K562 (cell line): ENCODE results near the gene DPM1. TPM values are rescaled to one million over a fixed set of nuclear protein-coding genes. Genes with fewer than 3 reads are reported as not detected.

Source experiments
- EHMT2 ChIP-seq: fragments of 450-650 bp; IDR thresholded peaks from 2 replicates; pipeline ENCODE4 v1.6.1; 2018; ENCODE audit warnings: antibody characterized with exemption
- KAT2B ChIP-seq: IDR thresholded peaks from one replicate; pipeline ENCODE4 v1.6.1; 2012; ENCODE audit warnings: low read depth, mild to moderate bottlenecking, control low read depth, inconsistent platforms, low read length, moderate library complexity
- MCM3 ChIP-seq: fragments of 450-650 bp; IDR thresholded peaks from 2 replicates; pipeline ENCODE4 v1.6.1; 2016
- MYC ChIP-seq, 2 experiments: fragments of 250-450 bp in 1 of 2; sonication (Bioruptor Pico) in 1 of 2; IDR thresholded peaks; 2 replicates each; pipeline versions ENCODE4 v1.5.1 to v1.6.1; 2012 to 2021; ENCODE audit warnings: low read depth in 2 of 2, borderline replicate concordance in 1 of 2, improper control_type of control experiment in 1 of 2, low read length in 1 of 2, mild to moderate bottlenecking in 1 of 2, moderate library complexity in 1 of 2
- SMARCA4 ChIP-seq: fragments of 450-650 bp; IDR thresholded peaks from 2 replicates; pipeline ENCODE4 v1.6.1; 2016
- ZNF77 ChIP-seq: fragments of 250-450 bp; sonication (Bioruptor Pico); IDR thresholded peaks from 2 replicates; pipeline ENCODE4 v1.5.0; 2020
- polyA plus RNA-seq, 8 experiments: library from polyadenylated mRNA; depleted of rRNA in 4 of 8; stranded (reverse) in 5 of 8; unstranded in 3 of 8; fragments of >200 nt; fragmentation: Nextera tagmentation in 2 of 8; fragmentation: Illumina TruSeq in 1 of 8; extraction: Ambion mirVana in 2 of 8; extraction: Trizol in 1 of 8; gene quantifications; 2 replicates each; pipeline versions ENCODE4 v1.2.1 to v1.2.3, GENCODE V29; 2011 to 2014; ENCODE audit warnings: inconsistent platforms in 1 of 8, missing spikeins in 1 of 8
- total RNA-seq, 7 experiments: library from RNA; depleted of rRNA in 6 of 7; stranded (reverse); fragments of >200 nt in 6 of 7; fragmentation: Illumina TruSeq in 2 of 7; extraction: Trizol in 2 of 7; gene quantifications; 2 replicates each; pipeline versions ENCODE4 v1.2.1 to v1.2.3, GENCODE V29; 2011 to 2021; ENCODE audit warnings: low replicate concordance in 1 of 7
- TF ChIP-seq, protein P1 (sequence below): IDR thresholded peaks from 3 replicates; pipeline ENCODE4 v1.6.1; 2011; ENCODE audit warnings: borderline replicate concordance, mild to moderate bottlenecking, moderate library complexity; ENCODE audit not compliant: insufficient read length; ENCODE audit errors: extremely low read depth
- TF ChIP-seq, protein P2 (sequence below), 2 experiments: fragments of 450-650 bp; conservative IDR thresholded peaks; 2 replicates each; pipeline ENCODE4 v1.6.1; 2017; ENCODE audit warnings: mild to moderate bottlenecking in 2 of 2, moderate library complexity in 2 of 2
- TF ChIP-seq, protein P3 (sequence below): fragments of 250-450 bp; sonication (Bioruptor Pico); IDR thresholded peaks from 2 replicates; pipeline ENCODE4 v1.4.0; 2020
- TF ChIP-seq, protein P4 (sequence below): fragments of 450-650 bp; IDR thresholded peaks from 2 replicates; pipeline ENCODE4 v1.6.1; 2014; ENCODE audit warnings: low read depth, mild to moderate bottlenecking, moderate library complexity, borderline replicate concordance

The DPM1 gene
- total and polyA plus RNA-seq, 9 of the 15 experiments (the other 6 are each of a cell fraction or from before 2014, with no cell fraction given): 75.2 to 190 (median 153) TPM

DNA sequence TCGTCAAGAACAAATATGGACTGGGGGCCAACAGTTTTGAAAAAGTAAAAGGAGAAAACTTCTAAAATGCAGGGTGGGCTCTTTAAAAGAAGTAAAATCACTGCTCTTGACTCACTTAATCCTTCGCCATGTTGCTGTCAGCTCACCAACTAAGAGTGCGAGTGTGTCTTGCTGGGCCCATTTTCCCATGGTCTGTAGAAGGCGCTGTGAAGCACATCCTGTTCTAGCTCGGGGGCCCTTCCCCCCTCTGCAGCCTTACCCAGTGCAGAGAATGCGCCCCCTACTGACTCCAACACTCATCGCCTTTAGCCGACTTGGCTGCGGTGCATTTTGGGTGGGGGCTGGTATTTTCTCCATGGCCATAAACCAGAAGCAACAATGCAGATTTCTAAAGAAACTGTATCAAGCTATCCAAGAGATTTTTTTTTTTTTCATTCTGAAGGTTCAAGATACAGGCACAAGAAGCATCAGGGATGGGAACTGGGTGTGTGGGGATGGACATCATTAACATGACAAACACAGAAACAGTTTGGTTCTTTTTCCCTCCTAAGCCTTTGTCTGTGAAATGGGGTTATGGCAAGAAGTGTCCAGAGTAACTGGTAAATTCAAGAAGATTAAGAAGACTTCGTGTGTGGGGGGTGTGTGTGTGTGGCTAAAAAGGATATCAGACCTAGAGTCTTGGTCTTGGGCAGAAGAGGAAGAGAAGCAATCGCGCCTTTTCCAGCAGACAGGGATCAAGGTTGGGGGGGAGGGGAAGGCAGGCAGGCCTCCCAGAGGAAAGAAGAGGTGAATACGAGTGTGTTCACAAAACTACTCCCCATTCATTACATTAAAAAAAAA lies 28.8 kb downstream of the DPM1 start (continued):
- TF ChIP-seq, protein P1, sequence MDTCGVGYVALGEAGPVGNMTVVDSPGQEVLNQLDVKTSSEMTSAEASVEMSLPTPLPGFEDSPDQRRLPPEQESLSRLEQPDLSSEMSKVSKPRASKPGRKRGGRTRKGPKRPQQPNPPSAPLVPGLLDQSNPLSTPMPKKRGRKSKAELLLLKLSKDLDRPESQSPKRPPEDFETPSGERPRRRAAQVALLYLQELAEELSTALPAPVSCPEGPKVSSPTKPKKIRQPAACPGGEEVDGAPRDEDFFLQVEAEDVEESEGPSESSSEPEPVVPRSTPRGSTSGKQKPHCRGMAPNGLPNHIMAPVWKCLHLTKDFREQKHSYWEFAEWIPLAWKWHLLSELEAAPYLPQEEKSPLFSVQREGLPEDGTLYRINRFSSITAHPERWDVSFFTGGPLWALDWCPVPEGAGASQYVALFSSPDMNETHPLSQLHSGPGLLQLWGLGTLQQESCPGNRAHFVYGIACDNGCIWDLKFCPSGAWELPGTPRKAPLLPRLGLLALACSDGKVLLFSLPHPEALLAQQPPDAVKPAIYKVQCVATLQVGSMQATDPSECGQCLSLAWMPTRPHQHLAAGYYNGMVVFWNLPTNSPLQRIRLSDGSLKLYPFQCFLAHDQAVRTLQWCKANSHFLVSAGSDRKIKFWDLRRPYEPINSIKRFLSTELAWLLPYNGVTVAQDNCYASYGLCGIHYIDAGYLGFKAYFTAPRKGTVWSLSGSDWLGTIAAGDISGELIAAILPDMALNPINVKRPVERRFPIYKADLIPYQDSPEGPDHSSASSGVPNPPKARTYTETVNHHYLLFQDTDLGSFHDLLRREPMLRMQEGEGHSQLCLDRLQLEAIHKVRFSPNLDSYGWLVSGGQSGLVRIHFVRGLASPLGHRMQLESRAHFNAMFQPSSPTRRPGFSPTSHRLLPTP: no peak
- TF ChIP-seq EHMT2 (peak; percentile 64), SMARCA4 (no peak; the same call in 1 of the 2 replicates), MYC (IDR thresholded peaks at IDR 0.05; ENCODE audit: low read depth, low read length) (peak; percentile 89), MYC (CRISPR knock-in tag; IDR thresholded peaks at IDR 0.05; ENCODE audit: borderline replicate concordance, low read depth) (no peak), ZNF77 (CRISPR knock-in tag) (no peak), MCM3 (no peak), KAT2B (no peak)
- TF ChIP-seq, protein P2, sequence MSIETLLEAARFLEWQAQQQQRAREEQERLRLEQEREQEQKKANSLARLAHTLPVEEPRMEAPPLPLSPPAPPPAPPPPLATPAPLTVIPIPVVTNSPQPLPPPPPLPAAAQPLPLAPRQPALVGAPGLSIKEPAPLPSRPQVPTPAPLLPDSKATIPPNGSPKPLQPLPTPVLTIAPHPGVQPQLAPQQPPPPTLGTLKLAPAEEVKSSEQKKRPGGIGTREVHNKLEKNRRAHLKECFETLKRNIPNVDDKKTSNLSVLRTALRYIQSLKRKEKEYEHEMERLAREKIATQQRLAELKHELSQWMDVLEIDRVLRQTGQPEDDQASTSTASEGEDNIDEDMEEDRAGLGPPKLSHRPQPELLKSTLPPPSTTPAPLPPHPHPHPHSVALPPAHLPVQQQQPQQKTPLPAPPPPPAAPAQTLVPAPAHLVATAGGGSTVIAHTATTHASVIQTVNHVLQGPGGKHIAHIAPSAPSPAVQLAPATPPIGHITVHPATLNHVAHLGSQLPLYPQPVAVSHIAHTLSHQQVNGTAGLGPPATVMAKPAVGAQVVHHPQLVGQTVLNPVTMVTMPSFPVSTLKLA (conservative IDR thresholded peaks at IDR 0.05): peak; percentile 43 to 76; a peak in 3 of 4 replicates
- TF ChIP-seq, protein P3, sequence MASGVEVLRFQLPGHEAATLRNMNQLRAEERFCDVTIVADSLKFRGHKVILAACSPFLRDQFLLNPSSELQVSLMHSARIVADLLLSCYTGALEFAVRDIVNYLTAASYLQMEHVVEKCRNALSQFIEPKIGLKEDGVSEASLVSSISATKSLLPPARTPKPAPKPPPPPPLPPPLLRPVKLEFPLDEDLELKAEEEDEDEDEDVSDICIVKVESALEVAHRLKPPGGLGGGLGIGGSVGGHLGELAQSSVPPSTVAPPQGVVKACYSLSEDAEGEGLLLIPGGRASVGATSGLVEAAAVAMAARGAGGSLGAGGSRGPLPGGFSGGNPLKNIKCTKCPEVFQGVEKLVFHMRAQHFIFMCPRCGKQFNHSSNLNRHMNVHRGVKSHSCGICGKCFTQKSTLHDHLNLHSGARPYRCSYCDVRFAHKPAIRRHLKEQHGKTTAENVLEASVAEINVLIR (CRISPR knock-in tag): no peak
- TF ChIP-seq, protein P4, sequence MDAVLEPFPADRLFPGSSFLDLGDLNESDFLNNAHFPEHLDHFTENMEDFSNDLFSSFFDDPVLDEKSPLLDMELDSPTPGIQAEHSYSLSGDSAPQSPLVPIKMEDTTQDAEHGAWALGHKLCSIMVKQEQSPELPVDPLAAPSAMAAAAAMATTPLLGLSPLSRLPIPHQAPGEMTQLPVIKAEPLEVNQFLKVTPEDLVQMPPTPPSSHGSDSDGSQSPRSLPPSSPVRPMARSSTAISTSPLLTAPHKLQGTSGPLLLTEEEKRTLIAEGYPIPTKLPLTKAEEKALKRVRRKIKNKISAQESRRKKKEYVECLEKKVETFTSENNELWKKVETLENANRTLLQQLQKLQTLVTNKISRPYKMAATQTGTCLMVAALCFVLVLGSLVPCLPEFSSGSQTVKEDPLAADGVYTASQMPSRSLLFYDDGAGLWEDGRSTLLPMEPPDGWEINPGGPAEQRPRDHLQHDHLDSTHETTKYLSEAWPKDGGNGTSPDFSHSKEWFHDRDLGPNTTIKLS: peak; percentile 45; the same call in 1 of the 2 replicates
